ENCODE data around the gene SLC1A2.

GRCh38 chr11:35373284-35373933 is 45.9 kb downstream of the SLC1A2 start:
- no peak for TF ChIP-seq EP300 (IDR thresholded peaks at IDR 0.05; ENCODE audit: low read depth)
- TF ChIP-seq, protein P1, sequence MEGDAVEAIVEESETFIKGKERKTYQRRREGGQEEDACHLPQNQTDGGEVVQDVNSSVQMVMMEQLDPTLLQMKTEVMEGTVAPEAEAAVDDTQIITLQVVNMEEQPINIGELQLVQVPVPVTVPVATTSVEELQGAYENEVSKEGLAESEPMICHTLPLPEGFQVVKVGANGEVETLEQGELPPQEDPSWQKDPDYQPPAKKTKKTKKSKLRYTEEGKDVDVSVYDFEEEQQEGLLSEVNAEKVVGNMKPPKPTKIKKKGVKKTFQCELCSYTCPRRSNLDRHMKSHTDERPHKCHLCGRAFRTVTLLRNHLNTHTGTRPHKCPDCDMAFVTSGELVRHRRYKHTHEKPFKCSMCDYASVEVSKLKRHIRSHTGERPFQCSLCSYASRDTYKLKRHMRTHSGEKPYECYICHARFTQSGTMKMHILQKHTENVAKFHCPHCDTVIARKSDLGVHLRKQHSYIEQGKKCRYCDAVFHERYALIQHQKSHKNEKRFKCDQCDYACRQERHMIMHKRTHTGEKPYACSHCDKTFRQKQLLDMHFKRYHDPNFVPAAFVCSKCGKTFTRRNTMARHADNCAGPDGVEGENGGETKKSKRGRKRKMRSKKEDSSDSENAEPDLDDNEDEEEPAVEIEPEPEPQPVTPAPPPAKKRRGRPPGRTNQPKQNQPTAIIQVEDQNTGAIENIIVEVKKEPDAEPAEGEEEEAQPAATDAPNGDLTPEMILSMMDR (IDR thresholded peaks at IDR 0.05): peak in 1 of 5 experiments; percentile 8
- TF ChIP-seq POLR2A (IDR thresholded peaks at IDR 0.05): no peak
- TF ChIP-seq POLR2AphosphoS5 (IDR thresholded peaks at IDR 0.05): no peak
